GM23338 (cell line): ENCODE results near the gene MESD. TPM values are rescaled to one million over a fixed set of nuclear protein-coding genes. Genes with fewer than 3 reads are reported as not detected.

Experiments
- ATAC-seq: fragments of 200-7000 bp; cut with Tn5 transposase; 3 replicates; pipeline ENCODE4 v1.9.1; 2020
- DNase-seq: peaks from one replicate; pipeline ENCODE4 v3.0.0-alpha.2; 2015; ENCODE audit warnings: low spot score
- H2AFZ ChIP-seq: fragments of 200-600 bp; sonication (generic); 2 replicates; pipeline ENCODE4 v1.8.0; 2016; ENCODE audit warnings: antibody characterized with exemption, mild to moderate bottlenecking, moderate library complexity
- H3F3A ChIP-seq: fragments of 200-600 bp; sonication (generic); replicated peaks from 2 replicates; pipeline ENCODE4 v1.8.0; 2017; ENCODE audit warnings: antibody characterized with exemption, mixed run types, low read depth
- H3K27ac ChIP-seq: fragments of 200-600 bp; sonication (generic); 2 replicates; pipeline ENCODE4 v1.6.1; 2016; ENCODE audit warnings: low read depth
- H3K27me3 ChIP-seq: fragments of 200-600 bp; sonication (generic); 2 replicates; pipeline ENCODE4 v1.8.0; 2016; ENCODE audit warnings: mild to moderate bottlenecking, mixed run types, moderate library complexity; ENCODE audit not compliant: insufficient read depth
- H3K36me3 ChIP-seq: fragments of 200-600 bp; sonication (generic); 2 replicates; pipeline ENCODE4 v1.8.0; 2016; ENCODE audit warnings: mild to moderate bottlenecking; ENCODE audit not compliant: insufficient read depth
- H3K4me1 ChIP-seq: fragments of 200-600 bp; sonication (generic); 2 replicates; pipeline ENCODE4 v1.8.0; 2016; ENCODE audit warnings: mild to moderate bottlenecking, moderate library complexity; ENCODE audit not compliant: insufficient read depth
- H3K4me2 ChIP-seq: fragments of 200-600 bp; sonication (generic); 2 replicates; pipeline ENCODE4 v1.7.1; 2017; ENCODE audit warnings: mixed run types
- H3K4me3 ChIP-seq: fragments of 200-600 bp; sonication (generic); 2 replicates; pipeline ENCODE4 v1.6.1; 2016; ENCODE audit warnings: mixed run types
- H3K79me2 ChIP-seq: fragments of 200-600 bp; sonication (generic); replicated peaks from 2 replicates; pipeline ENCODE4 v1.8.0; 2017; ENCODE audit warnings: mild to moderate bottlenecking; ENCODE audit not compliant: insufficient read depth
- H3K9me2 ChIP-seq: fragments of 200-600 bp; sonication (generic); 2 replicates; pipeline ENCODE4 v1.8.0; 2017; ENCODE audit not compliant: insufficient read depth
- H4K20me1 ChIP-seq: fragments of 200-600 bp; sonication (generic); replicated peaks from 2 replicates; pipeline ENCODE4 v1.8.0; 2017; ENCODE audit warnings: mild to moderate bottlenecking; ENCODE audit not compliant: insufficient read depth
- H3K27ac Mint-ChIP-seq: 2 replicates; pipeline ENCODE4 v1.8.0; 2020; ENCODE audit warnings: inconsistent platforms, mild to moderate bottlenecking, moderate library complexity, mixed read lengths
- H3K27me3 Mint-ChIP-seq: 3 replicates; pipeline ENCODE4 v1.8.0; 2022; ENCODE audit warnings: low read depth, mild to moderate bottlenecking, moderate library complexity, mixed read lengths, inconsistent platforms; ENCODE audit not compliant: insufficient read depth, poor library complexity
- H3K36me3 Mint-ChIP-seq: 3 replicates; pipeline ENCODE4 v1.8.0; 2021; ENCODE audit warnings: low read depth, mild to moderate bottlenecking, inconsistent platforms, moderate library complexity, mixed read lengths
- H3K4me1 Mint-ChIP-seq: 3 replicates; pipeline ENCODE4 v1.8.0; 2020; ENCODE audit warnings: mild to moderate bottlenecking, inconsistent platforms, mixed read lengths
- H3K4me3 Mint-ChIP-seq: 3 replicates; pipeline ENCODE4 v1.8.0; 2021; ENCODE audit warnings: moderate library complexity, mild to moderate bottlenecking, inconsistent platforms, mixed read lengths
- H3K9me3 Mint-ChIP-seq: 3 replicates; pipeline ENCODE4 v1.8.0; 2020; ENCODE audit warnings: moderate library complexity, mild to moderate bottlenecking, inconsistent platforms, mixed read lengths
- ETS1 ChIP-seq: IDR thresholded peaks from 2 replicates; pipeline ENCODE4 v1.6.1; 2016; ENCODE audit warnings: antibody characterized with exemption
- EZH2 ChIP-seq: fragments of 200-600 bp; sonication (generic); IDR thresholded peaks from one replicate; pipeline ENCODE4 v1.8.0; 2017; ENCODE audit warnings: antibody characterized with exemption, mild to moderate bottlenecking, low read depth; ENCODE audit not compliant: unreplicated experiment
- EZH2phosphoT487 ChIP-seq: fragments of 200-600 bp; sonication (generic); IDR thresholded peaks from one replicate; pipeline ENCODE4 v1.8.1; 2018; ENCODE audit warnings: antibody characterized with exemption; ENCODE audit not compliant: unreplicated experiment
- JUNB ChIP-seq: IDR thresholded peaks from one replicate; pipeline ENCODE4 v1.6.1; 2016; ENCODE audit warnings: antibody characterized with exemption; ENCODE audit not compliant: unreplicated experiment
- ZNF114 ChIP-seq: fragments of 250-450 bp; sonication (Bioruptor Pico); IDR thresholded peaks from 2 replicates; pipeline ENCODE4 v1.5.0; 2020; ENCODE audit warnings: mild to moderate bottlenecking, moderate library complexity
- ZNF331 ChIP-seq: fragments of 250-450 bp; sonication (Bioruptor Pico); IDR thresholded peaks from 2 replicates; pipeline ENCODE4 v1.5.0; 2020; ENCODE audit warnings: low read depth, mild to moderate bottlenecking, moderate library complexity
- ZNF462 ChIP-seq: fragments of 250-450 bp; sonication (Bioruptor Pico); IDR thresholded peaks from 2 replicates; pipeline ENCODE4 v1.5.0; 2020; ENCODE audit warnings: mild to moderate bottlenecking, moderate library complexity
- polyA plus RNA-seq: library from polyadenylated mRNA; unstranded; fragments of >200 nt; fragmentation: Nextera tagmentation; extraction: Ambion mirVana; gene quantifications from 2 replicates; pipeline ENCODE4 v1.2.1, GENCODE V29; 2016
- total RNA-seq: library from RNA; depleted of rRNA; stranded (reverse); fragments of >200 nt; shearing (Covaris generic); gene quantifications from 2 replicates; pipeline ENCODE4 v1.2.3, GENCODE V29; 2014

The MESD gene
- total and polyA plus RNA-seq, 2 experiments from 2014 or later: 25.6 to 52.7 TPM

DNA sequence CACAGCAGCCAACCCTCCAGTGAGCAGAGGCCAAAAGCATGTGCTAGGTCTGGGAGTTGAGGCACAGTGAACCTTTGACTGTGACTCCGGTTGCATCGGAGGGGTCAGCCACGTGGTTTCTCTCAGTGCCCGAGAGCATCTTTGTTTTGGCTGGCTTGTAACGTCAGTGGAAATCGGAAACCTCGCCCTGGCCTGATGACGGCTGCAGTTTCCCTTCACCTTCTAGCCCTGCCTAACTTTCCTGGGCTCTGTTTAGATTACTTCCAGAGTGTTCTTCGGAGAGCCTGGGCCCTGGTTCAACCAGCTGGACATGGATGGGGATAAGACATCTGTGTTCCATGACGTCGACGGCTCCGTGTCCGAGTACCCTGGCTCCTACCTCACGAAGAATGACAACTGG is 56.6 kb downstream of the MESD start:
- H2AFZ ChIP-seq: no peak overlapping the region
- no peaks in the 10 kb centered on the region for H3K27me3 ChIP-seq
- Mint-ChIP-seq H3K4me3 (no peak overlapping the region), H3K4me1 (peaks cover 8% of the 10 kb centered on the region), H3K27me3 (no peaks in the 10 kb centered on the region), H3K27ac (no peak overlapping the region), H3K36me3 (no peaks in the 10 kb centered on the region; the same call in 1 of the 3 replicates), H3K9me3 (no peaks in the 10 kb centered on the region)
- H3F3A ChIP-seq: no peaks in the 10 kb centered on the region
- TF ChIP-seq ZNF331 (no peak), ZNF114 (CRISPR knock-in tag) (no peak), ETS1 (no peak), EZH2 (no peak)
- H3K9me2 ChIP-seq: peaks cover 3% of the 10 kb centered on the region; the same call in 1 of the 2 replicates
- DNase-seq: no peak
- ATAC-seq: no peak
- no peaks in the 10 kb centered on the region for H3K79me2 ChIP-seq
- H3K27ac ChIP-seq: no peak overlapping the region
- H3K4me2 ChIP-seq: no peak overlapping the region
- H3K36me3 ChIP-seq: no peaks in the 10 kb centered on the region; the same call in 1 of the 2 replicates
- no peaks in the 10 kb centered on the region for H4K20me1 ChIP-seq
- no peak overlapping the region for H3K4me3 ChIP-seq
- H3K4me1 ChIP-seq: peaks cover 6% of the 10 kb centered on the region; the same call in 1 of the 2 replicates

GRCh38 chr15:80932513-80932815 is 57.2 kb downstream of the MESD start:
- TF ChIP-seq JUNB (no peak), EZH2 (no peak)

GRCh38 chr15:80931721-80932512 is 57.7 kb downstream of the MESD start:
- H3K9me2 ChIP-seq: peaks cover 3% of the 10 kb centered on the region; the same call in 1 of the 2 replicates
- DNase-seq (no peak), ATAC-seq (no peak)
- H3K36me3 ChIP-seq: no peaks in the 10 kb centered on the region; the same call in 1 of the 2 replicates
- no peaks in the 10 kb centered on the region for H3K9me3 Mint-ChIP-seq
- peaks cover 8% of the 10 kb centered on the region for H3K4me1 Mint-ChIP-seq
- no peaks in the 10 kb centered on the region; the same call in 1 of the 3 replicates for H3K36me3 Mint-ChIP-seq
- no peaks in the 10 kb centered on the region for H3K27me3 ChIP-seq
- H2AFZ ChIP-seq: no peak overlapping the region
- no peak overlapping the region for H3K4me2 ChIP-seq
- H3K27ac Mint-ChIP-seq: no peak overlapping the region
- no peaks in the 10 kb centered on the region for H4K20me1 ChIP-seq
- peaks cover 3% of the 10 kb centered on the region for H3K27me3 Mint-ChIP-seq
- H3K27ac ChIP-seq: no peak overlapping the region
- H3K4me1 ChIP-seq: peaks cover 6% of the 10 kb centered on the region; the same call in 1 of the 2 replicates
- no peak overlapping the region for H3K4me3 ChIP-seq
- no peak overlapping the region for H3K4me3 Mint-ChIP-seq
- H3K79me2 ChIP-seq: no peaks in the 10 kb centered on the region
- H3F3A ChIP-seq: no peaks in the 10 kb centered on the region
- TF ChIP-seq ZNF462 (CRISPR knock-in tag) (no peak), EZH2 (no peak), EZH2phosphoT487 (no peak), JUNB (no peak)

More at GRCh38 chr15:80932513-80932815, 57.2 kb downstream of the MESD start:
- no peak for DNase-seq
- Histone ChIP-seq H3K27ac (no peak overlapping the region), H3K27me3 (no peaks in the 10 kb centered on the region), H3K4me3 (no peak overlapping the region), H3K79me2 (no peaks in the 10 kb centered on the region), H3K4me1 (peaks cover 6% of the 10 kb centered on the region; the same call in 1 of the 2 replicates), H3K36me3 (no peaks in the 10 kb centered on the region; the same call in 1 of the 2 replicates), H4K20me1 (no peaks in the 10 kb centered on the region), H2AFZ (no peak overlapping the region), H3K9me2 (peaks cover 3% of the 10 kb centered on the region; the same call in 1 of the 2 replicates), H3F3A (no peaks in the 10 kb centered on the region), H3K4me2 (no peak overlapping the region)
- peaks cover 8% of the 10 kb centered on the region for H3K4me1 Mint-ChIP-seq
- no peak overlapping the region for H3K27ac Mint-ChIP-seq
- ATAC-seq: no peak
- H3K27me3 Mint-ChIP-seq: no peaks in the 10 kb centered on the region
- no peak overlapping the region for H3K4me3 Mint-ChIP-seq
- no peaks in the 10 kb centered on the region for H3K9me3 Mint-ChIP-seq
- no peaks in the 10 kb centered on the region; the same call in 1 of the 3 replicates for H3K36me3 Mint-ChIP-seq
